Measurements from ENCODE around the gene DDX4.
"Not testable (repeated sequence)": the region's sequence is repeated elsewhere in the genome, so short reads cannot be mapped to it uniquely, and the experiment has no call there.

Gene DDX4

GRCh38 chr5:55771175-55771655, 33.4 kb downstream of the DDX4 start:
- no peaks in the 10 kb centered on the region for H3K36me3 ChIP-seq
- TF ChIP-seq, protein P1, sequence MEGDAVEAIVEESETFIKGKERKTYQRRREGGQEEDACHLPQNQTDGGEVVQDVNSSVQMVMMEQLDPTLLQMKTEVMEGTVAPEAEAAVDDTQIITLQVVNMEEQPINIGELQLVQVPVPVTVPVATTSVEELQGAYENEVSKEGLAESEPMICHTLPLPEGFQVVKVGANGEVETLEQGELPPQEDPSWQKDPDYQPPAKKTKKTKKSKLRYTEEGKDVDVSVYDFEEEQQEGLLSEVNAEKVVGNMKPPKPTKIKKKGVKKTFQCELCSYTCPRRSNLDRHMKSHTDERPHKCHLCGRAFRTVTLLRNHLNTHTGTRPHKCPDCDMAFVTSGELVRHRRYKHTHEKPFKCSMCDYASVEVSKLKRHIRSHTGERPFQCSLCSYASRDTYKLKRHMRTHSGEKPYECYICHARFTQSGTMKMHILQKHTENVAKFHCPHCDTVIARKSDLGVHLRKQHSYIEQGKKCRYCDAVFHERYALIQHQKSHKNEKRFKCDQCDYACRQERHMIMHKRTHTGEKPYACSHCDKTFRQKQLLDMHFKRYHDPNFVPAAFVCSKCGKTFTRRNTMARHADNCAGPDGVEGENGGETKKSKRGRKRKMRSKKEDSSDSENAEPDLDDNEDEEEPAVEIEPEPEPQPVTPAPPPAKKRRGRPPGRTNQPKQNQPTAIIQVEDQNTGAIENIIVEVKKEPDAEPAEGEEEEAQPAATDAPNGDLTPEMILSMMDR (IDR thresholded peaks at IDR 0.05), result no peak
- H3K27ac ChIP-seq, result no peak overlapping the region
- no peaks in the 10 kb centered on the region for H3K9me3 ChIP-seq
- H3K27me3 ChIP-seq, result peaks cover 5% of the 10 kb centered on the region
- H3K4me1 ChIP-seq (ENCODE audit: control insufficient read depth in 1 of 2, insufficient read depth in 1 of 2, low read depth in 1 of 2, low read length in 1 of 2), result no peaks in the 10 kb centered on the region
- no peak overlapping the region for H3K4me3 ChIP-seq (ENCODE audit: low read depth in 1 of 2, low read length in 1 of 2)

GRCh38 chr5:55773057-55773456, 35.2 kb downstream of the DDX4 start:
- TF ChIP-seq, protein P1 (IDR thresholded peaks at IDR 0.05), result no peak
- Histone ChIP-seq H3K4me1 (ENCODE audit: control insufficient read depth in 1 of 2, insufficient read depth in 1 of 2, low read depth in 1 of 2, low read length in 1 of 2) (no peaks in the 10 kb centered on the region), H3K4me3 (ENCODE audit: low read depth in 1 of 2, low read length in 1 of 2) (no peak overlapping the region), H3K36me3 (no peaks in the 10 kb centered on the region), H3K27ac (no peak overlapping the region), H3K9me3 (no peaks in the 10 kb centered on the region), H3K27me3 (peaks cover 5% of the 10 kb centered on the region)

DNA sequence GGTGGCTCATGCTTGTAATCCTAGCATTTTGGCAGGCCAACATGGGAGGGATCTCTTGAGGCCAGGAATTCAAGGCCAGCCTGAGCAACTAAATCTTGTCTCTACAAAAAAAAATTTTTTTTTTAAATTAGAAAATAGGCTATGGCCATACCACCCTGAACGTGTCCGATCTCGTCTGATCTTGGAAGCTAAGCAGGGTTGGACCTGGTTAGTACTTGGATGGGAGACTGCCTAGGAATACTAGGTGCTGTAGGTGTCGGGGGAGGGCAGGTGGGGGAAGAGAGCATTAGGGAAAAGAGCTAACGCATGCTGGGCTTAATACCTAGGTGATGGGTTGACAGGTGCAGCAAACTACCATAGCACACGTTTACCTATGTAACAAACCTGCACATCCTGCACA, 39.5 kb downstream of the DDX4 start:
- Histone ChIP-seq H3K4me1 (ENCODE audit: control insufficient read depth in 1 of 2, insufficient read depth in 1 of 2, low read depth in 1 of 2, low read length in 1 of 2) (no peaks in the 10 kb centered on the region), H3K27ac (no peak overlapping the region), H3K9me3 (no peaks in the 10 kb centered on the region), H3K36me3 (no peaks in the 10 kb centered on the region), H3K27me3 (peaks cover 14% of the 10 kb centered on the region), H3K4me3 (ENCODE audit: low read depth in 1 of 2, low read length in 1 of 2) (no peak overlapping the region)
- TF ChIP-seq, protein P1 (IDR thresholded peaks at IDR 0.05), result no peak

GRCh38 chr5:55800924-55801323, 63.1 kb downstream of the DDX4 start:
- Histone ChIP-seq H3K27me3 (no peaks in the 10 kb centered on the region), H3K4me3 (ENCODE audit: low read depth in 1 of 2, low read length in 1 of 2) (no peak overlapping the region), H3K9me3 (no peaks in the 10 kb centered on the region), H3K4me1 (ENCODE audit: control insufficient read depth in 1 of 2, insufficient read depth in 1 of 2, low read depth in 1 of 2, low read length in 1 of 2) (no peaks in the 10 kb centered on the region), H3K36me3 (no peaks in the 10 kb centered on the region), H3K27ac (no peak overlapping the region)
- TF ChIP-seq, protein P1 (IDR thresholded peaks at IDR 0.05), result no peak

DNA sequence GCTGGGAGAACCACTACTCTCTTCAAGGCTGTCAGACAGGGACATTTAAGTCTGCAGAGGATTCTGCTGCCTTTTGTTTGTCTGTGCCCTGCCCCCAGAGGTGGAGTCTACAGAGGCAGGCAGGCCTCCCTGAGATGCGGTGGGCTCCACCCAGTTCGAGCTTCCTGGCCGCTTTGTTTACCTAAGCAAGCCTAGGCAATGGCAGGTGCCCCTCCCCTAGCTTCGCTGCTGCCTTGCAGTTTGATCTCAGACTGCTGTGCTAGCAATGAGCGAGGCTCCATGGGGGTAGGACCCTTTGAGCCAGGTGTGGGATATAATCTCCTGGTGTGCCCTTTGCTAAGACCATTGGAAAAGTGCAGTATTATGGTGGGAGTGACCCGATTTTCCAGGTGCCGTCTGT, 71.0 kb downstream of the DDX4 start:
- not testable (repeated sequence) for H3K4me3 ChIP-seq (ENCODE audit: low read depth in 1 of 2, low read length in 1 of 2); H3K9me3 ChIP-seq; H3K27ac ChIP-seq; H3K27me3 ChIP-seq; H3K4me1 ChIP-seq (ENCODE audit: control insufficient read depth in 1 of 2, insufficient read depth in 1 of 2, low read depth in 1 of 2, low read length in 1 of 2); H3K36me3 ChIP-seq

DNA sequence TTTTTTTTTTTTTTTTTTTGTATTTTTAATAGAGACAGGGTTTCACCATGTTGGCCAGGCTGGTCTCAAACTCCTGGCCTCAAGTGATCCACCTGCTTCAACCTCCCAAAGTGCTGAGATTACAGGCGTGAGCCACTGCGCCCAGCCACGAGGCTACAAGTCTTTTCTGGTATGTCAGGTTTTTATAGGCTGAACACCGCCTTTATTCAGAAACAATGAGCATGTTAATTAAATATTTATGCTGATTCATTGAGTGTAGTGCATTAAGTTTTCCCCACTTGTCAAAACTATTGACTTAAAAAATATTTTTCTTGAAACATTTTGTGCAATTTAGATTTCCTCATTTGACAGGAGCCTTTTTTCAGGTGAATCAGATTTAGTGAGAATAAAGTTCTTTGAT, 78.1 kb downstream of the DDX4 start:
- H3K4me3 ChIP-seq (ENCODE audit: low read depth in 1 of 2, low read length in 1 of 2); H3K4me1 ChIP-seq (ENCODE audit: control insufficient read depth in 1 of 2, insufficient read depth in 1 of 2, low read depth in 1 of 2, low read length in 1 of 2); H3K9me3 ChIP-seq; H3K27ac ChIP-seq; H3K36me3 ChIP-seq: not testable (repeated sequence)
- H3K27me3 ChIP-seq, result peaks cover 41% of the 10 kb centered on the region

GRCh38 chr5:55816342-55816741, 78.5 kb downstream of the DDX4 start:
- Histone ChIP-seq H3K9me3 (no peaks in the 10 kb centered on the region), H3K36me3 (no peaks in the 10 kb centered on the region), H3K27me3 (peaks cover 44% of the 10 kb centered on the region), H3K4me3 (ENCODE audit: low read depth in 1 of 2, low read length in 1 of 2) (no peak overlapping the region), H3K27ac (no peak overlapping the region), H3K4me1 (ENCODE audit: control insufficient read depth in 1 of 2, insufficient read depth in 1 of 2, low read depth in 1 of 2, low read length in 1 of 2) (no peaks in the 10 kb centered on the region)
- TF ChIP-seq, protein P1 (IDR thresholded peaks at IDR 0.05), result no peak

All from neutrophil (primary cell).